Measurements from ENCODE around the gene SYNDIG1. TPM values are rescaled to one million over a fixed set of nuclear protein-coding genes. Genes with fewer than 3 reads are reported as not detected.

Gene SYNDIG1
- total and polyA plus RNA-seq, 2 of the 4 experiments (the other 2 are of a cell fraction) = not detected

- H2BK20ac ChIP-seq (ENCODE audit: low read depth, low read length) = no peak overlapping the region
- 93% methylated on average over 2 of the region's 11 CpGs; no CpG with 5 or more reads in 1 of the 2 experiments for WGBS, 2 experiments (ENCODE audit: extremely low coverage in 2 of 2, insufficient read length in 1 of 2)
- H3K23ac ChIP-seq (ENCODE audit: low read depth, low read length) = no peak overlapping the region
- BruUV-seq (replicated peaks) = no TSS peak
- H4K91ac ChIP-seq (ENCODE audit: insufficient read depth, low read depth, low read length) = no peak overlapping the region
- no peaks in the 10 kb centered on the region for H3K9me3 ChIP-seq (ENCODE audit: control insufficient read depth, insufficient read depth, low read length)
- H2AK5ac ChIP-seq (ENCODE audit: low read depth, low read length) = no peak overlapping the region
- H3K56ac ChIP-seq (ENCODE audit: extremely low read depth, insufficient read depth, low read length) = no peak overlapping the region
- no peak overlapping the region for H4K8ac ChIP-seq (ENCODE audit: low read depth in 2 of 2, low read length in 2 of 2)
- no peak overlapping the region for H4K5ac ChIP-seq (ENCODE audit: low read depth, low read length)
- H3K14ac ChIP-seq (replicated peaks; ENCODE audit: low read depth, low read length) = no peak overlapping the region
- peaks cover 2% of the 10 kb centered on the region; the same call in 1 of the 2 replicates for H3K9me1 ChIP-seq (ENCODE audit: insufficient read depth, low read length)
- no peak overlapping the region for H2BK5ac ChIP-seq (ENCODE audit: low read depth, low read length, poor library complexity, severe bottlenecking)
- no peak overlapping the region for H3K4me3 ChIP-seq (ENCODE audit: insufficient read depth, low read depth, low read length)
- no peak overlapping the region for H2AFZ ChIP-seq (replicated peaks; ENCODE audit: low read length, poor library complexity)
- peaks cover 7% of the 10 kb centered on the region for H3K4me1 ChIP-seq (ENCODE audit: control insufficient read depth, insufficient read depth, low read length)
- intact Hi-C loops (cut with micrococcal nuclease) = no loop called here
- no peak overlapping the region for H3K4ac ChIP-seq (ENCODE audit: low read depth, low read length)
- no peak overlapping the region for H3K18ac ChIP-seq (ENCODE audit: low read depth, low read length)
- no peak overlapping the region for H3K4me2 ChIP-seq (ENCODE audit: low read depth, low read length)
- TF ChIP-seq CHD1 (IDR thresholded peaks at IDR 0.05; ENCODE audit: low read depth, low read length) (no peak), CTCF (conservative IDR thresholded peaks at IDR 0.05; ENCODE audit: low read depth, low read length) (no peak), CEBPB (IDR thresholded peaks at IDR 0.05; ENCODE audit: low read depth, low read length) (no peak), POLR2A (IDR thresholded peaks at IDR 0.05; ENCODE audit: low read depth, low read length) (no peak)
- no peaks in the 10 kb centered on the region; the same call in 1 of the 2 replicates for H3K27me3 ChIP-seq (ENCODE audit: control insufficient read depth, insufficient read depth, low read length)
- no peak overlapping the region for H3K9ac ChIP-seq (ENCODE audit: low read depth, low read length)
- H2BK15ac ChIP-seq (ENCODE audit: low read depth, low read length) = no peak overlapping the region
- no peak overlapping the region for H2AK9ac ChIP-seq (replicated peaks; ENCODE audit: low read depth, low read length, poor library complexity)
- ChIA-PET CTCF (interaction anchor here (1.3 kb wide), 1 partner anchor 14 kb away, joined by 4 read pairs; no protein-coding TSS in a partner anchor), POLR2A (ENCODE audit: unreplicated experiment) (no interaction called here)
- H3K27ac ChIP-seq (ENCODE audit: insufficient read depth, low read length) = no peak overlapping the region
- no peaks in the 10 kb centered on the region for H3K79me1 ChIP-seq (ENCODE audit: low read depth in 1 of 2, low read length in 2 of 2)
- no peaks in the 10 kb centered on the region for H3K36me3 ChIP-seq (ENCODE audit: control insufficient read depth, insufficient read depth, low read length)
- in situ Hi-C loops (cut with MboI; ENCODE audit: low sequenced_read_pairs) = loop anchor here (25.0 kb wide), 1 partner anchor 756 kb away; the partner anchor contains the start of gene ABHD12
- no peaks in the 10 kb centered on the region for H4K20me1 ChIP-seq (ENCODE audit: insufficient read depth, low read length)
- DNase-seq (no peak), ATAC-seq (ENCODE audit: low read depth) (no peak)
- dilution Hi-C loops (cut with HindIII; ENCODE audit: low sequenced_read_pairs, unreplicated experiment) = no loop called here
- H2BK120ac ChIP-seq (ENCODE audit: low read depth, low read length) = no peak overlapping the region
Measured at GRCh38 chr20:24631173-24631505, 161.7 kb downstream of the SYNDIG1 start.

Measured in IMR-90 (cell line).